Neural cell (in vitro differentiated cells): ENCODE data around the gene SCYL1. TPM values are rescaled to one million over a fixed set of nuclear protein-coding genes. Genes with fewer than 3 reads are reported as not detected.

ENCODE experiments used
- H2AFZ ChIP-seq: fragments of 200-600, 300-800 bp; sonication (generic), shearing (Covaris generic); 2 replicates; pipeline ENCODE4 v1.6.0; 2014; ENCODE audit warnings: low read depth, mild to moderate bottlenecking, antibody characterized with exemption, low read length, moderate library complexity
- H3F3A ChIP-seq: fragments of 200-600 bp; shearing (Covaris generic); 2 replicates; pipeline ENCODE4 v1.6.1; 2016; ENCODE audit warnings: mild to moderate bottlenecking, moderate library complexity, mixed read lengths, antibody characterized with exemption, low read length; ENCODE audit not compliant: insufficient read depth, poor library complexity, severe bottlenecking
- H3K27ac ChIP-seq: fragments of 200-600, 300-800 bp; sonication (generic), shearing (Covaris generic); 2 replicates; pipeline ENCODE4 v1.5.1; 2014; ENCODE audit warnings: mild to moderate bottlenecking, low read length, moderate library complexity
- H3K27me3 ChIP-seq: fragments of 300-800, 200-600 bp; sonication (generic), shearing (Covaris generic); 2 replicates; pipeline ENCODE4 v1.6.0; 2014; ENCODE audit warnings: mild to moderate bottlenecking, low read depth, low read length, moderate library complexity; ENCODE audit not compliant: insufficient read depth
- H3K36me3 ChIP-seq: fragments of 300-800, 200-600 bp; sonication (generic), shearing (Covaris generic); 2 replicates; pipeline ENCODE4 v1.5.1; 2014; ENCODE audit warnings: mild to moderate bottlenecking, antibody characterized with exemption, low read length, moderate library complexity; ENCODE audit not compliant: insufficient read depth
- H3K4me2 ChIP-seq: fragments of 300-800, 200-600 bp; sonication (generic), shearing (Covaris generic); 2 replicates; pipeline ENCODE4 v1.6.0; 2014; ENCODE audit warnings: mild to moderate bottlenecking, low read length
- H3K4me3 ChIP-seq: fragments of 300-800, 200-600 bp; sonication (generic), shearing (Covaris generic); 2 replicates; pipeline ENCODE4 v1.5.1; 2014; ENCODE audit warnings: mild to moderate bottlenecking, low read length, moderate library complexity
- H3K79me2 ChIP-seq: fragments of 200-600 bp; shearing (Covaris generic); replicated peaks from 2 replicates; pipeline ENCODE4 v1.6.0; 2014; ENCODE audit warnings: mild to moderate bottlenecking, low read length, moderate library complexity; ENCODE audit not compliant: insufficient read depth
- H3K9ac ChIP-seq: fragments of 300-800, 200-600 bp; sonication (generic), shearing (Covaris generic); 2 replicates; pipeline ENCODE4 v1.6.1; 2016; ENCODE audit warnings: mild to moderate bottlenecking, low read length, mixed read lengths
- H3K9me2 ChIP-seq: fragments of 200-600 bp; shearing (Covaris generic); 2 replicates; pipeline ENCODE4 v1.6.1; 2016; ENCODE audit warnings: mild to moderate bottlenecking, low read length, mixed read lengths; ENCODE audit not compliant: insufficient read depth
- H3K9me3 ChIP-seq: fragments of 200-600, 300-800 bp; sonication (generic), shearing (Covaris generic); 2 replicates; pipeline ENCODE4 v1.6.1; 2016; ENCODE audit warnings: mild to moderate bottlenecking, mixed run types, low read length, moderate library complexity, mixed read lengths
- H4K20me1 ChIP-seq: fragments of 200-600 bp; shearing (Covaris generic); 2 replicates; pipeline ENCODE4 v1.6.1; 2016; ENCODE audit warnings: mild to moderate bottlenecking, mixed run types; ENCODE audit not compliant: insufficient read depth
- EP300 ChIP-seq: fragments of 450-650 bp; conservative IDR thresholded peaks from 2 replicates; pipeline ENCODE4 v1.6.1; 2014; ENCODE audit warnings: antibody characterized with exemption, mild to moderate bottlenecking, moderate library complexity; ENCODE audit not compliant: poor library complexity, severe bottlenecking
- EZH2 ChIP-seq: fragments of 200-600, 300-800 bp; shearing (Covaris generic), sonication (generic); IDR thresholded peaks from 2 replicates; pipeline ENCODE4 v1.6.1; 2014; ENCODE audit warnings: antibody characterized with exemption, low read length, borderline replicate concordance, mild to moderate bottlenecking; ENCODE audit not compliant: insufficient read depth, poor library complexity, severe bottlenecking
- MXI1 ChIP-seq: fragments of 450-650 bp; conservative IDR thresholded peaks from 2 replicates; pipeline ENCODE4 v1.6.1; 2014; ENCODE audit warnings: antibody characterized with exemption, mild to moderate bottlenecking; ENCODE audit not compliant: poor library complexity, severe bottlenecking
- POLR2AphosphoS5 ChIP-seq: IDR thresholded peaks from 2 replicates; pipeline ENCODE4 v1.6.1; 2012
- RAD21 ChIP-seq: fragments of 450-650 bp; conservative IDR thresholded peaks from 2 replicates; pipeline ENCODE4 v1.6.1; 2014; ENCODE audit warnings: antibody characterized with exemption, mild to moderate bottlenecking, moderate library complexity
- SMC3 ChIP-seq: fragments of 450-650 bp; conservative IDR thresholded peaks from 2 replicates; pipeline ENCODE4 v1.6.1; 2014; ENCODE audit warnings: antibody characterized with exemption, mild to moderate bottlenecking, moderate library complexity; ENCODE audit not compliant: poor library complexity
- TAF1 ChIP-seq: IDR thresholded peaks from 2 replicates; pipeline ENCODE4 v1.6.1; 2012; ENCODE audit warnings: low read depth
- polyA plus RNA-seq: library from polyadenylated mRNA; depleted of rRNA; stranded (reverse); fragments of >200 nt; gene quantifications from 2 replicates; pipeline ENCODE4 v1.2.3, GENCODE V29; 2014
- TF ChIP-seq, protein P1 (sequence below): fragments of 450-650 bp; IDR thresholded peaks from 2 replicates; pipeline ENCODE4 v1.5.1; 2014; ENCODE audit warnings: antibody characterized with exemption, mild to moderate bottlenecking, moderate library complexity; ENCODE audit not compliant: poor library complexity, severe bottlenecking
- TF ChIP-seq, protein P2 (sequence below): IDR thresholded peaks from 2 replicates; pipeline ENCODE4 v1.6.1; 2012; ENCODE audit warnings: borderline replicate concordance

SCYL1 gene
- polyA plus RNA-seq, 1 donor from 2014 or later, result 48.3 TPM

DNA sequence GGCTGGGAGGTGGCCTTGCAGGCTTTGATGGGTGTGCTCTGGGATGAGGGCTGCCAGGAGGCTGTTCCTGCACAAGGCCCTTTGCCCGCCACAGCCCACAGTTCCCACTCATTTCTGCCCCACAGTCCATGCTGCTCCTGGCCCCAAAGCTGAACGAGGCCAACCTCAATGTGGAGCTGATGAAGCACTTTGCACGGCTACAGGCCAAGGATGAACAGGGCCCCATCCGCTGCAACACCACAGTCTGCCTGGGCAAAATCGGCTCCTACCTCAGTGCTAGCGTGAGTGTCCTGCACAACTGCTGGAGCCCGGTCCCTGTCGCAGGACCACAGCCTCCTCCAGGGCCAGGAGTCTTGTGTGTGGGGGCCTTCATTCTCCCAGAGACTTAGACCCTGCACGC lies 10.2 kb downstream of the SCYL1 start:
- Histone ChIP-seq H3F3A (no peaks in the 10 kb centered on the region), H3K4me2 (no peak overlapping the region), H3K9ac (no peak overlapping the region), H3K9me2 (no peaks in the 10 kb centered on the region), H3K36me3 (no peaks in the 10 kb centered on the region), H3K27ac (no peak overlapping the region), H4K20me1 (peaks cover 6% of the 10 kb centered on the region), H3K9me3 (no peaks in the 10 kb centered on the region), H3K27me3 (peaks cover 25% of the 10 kb centered on the region), H2AFZ (no peak overlapping the region), H3K79me2 (no peaks in the 10 kb centered on the region), H3K4me3 (no peak overlapping the region)
- TF ChIP-seq, protein P1, sequence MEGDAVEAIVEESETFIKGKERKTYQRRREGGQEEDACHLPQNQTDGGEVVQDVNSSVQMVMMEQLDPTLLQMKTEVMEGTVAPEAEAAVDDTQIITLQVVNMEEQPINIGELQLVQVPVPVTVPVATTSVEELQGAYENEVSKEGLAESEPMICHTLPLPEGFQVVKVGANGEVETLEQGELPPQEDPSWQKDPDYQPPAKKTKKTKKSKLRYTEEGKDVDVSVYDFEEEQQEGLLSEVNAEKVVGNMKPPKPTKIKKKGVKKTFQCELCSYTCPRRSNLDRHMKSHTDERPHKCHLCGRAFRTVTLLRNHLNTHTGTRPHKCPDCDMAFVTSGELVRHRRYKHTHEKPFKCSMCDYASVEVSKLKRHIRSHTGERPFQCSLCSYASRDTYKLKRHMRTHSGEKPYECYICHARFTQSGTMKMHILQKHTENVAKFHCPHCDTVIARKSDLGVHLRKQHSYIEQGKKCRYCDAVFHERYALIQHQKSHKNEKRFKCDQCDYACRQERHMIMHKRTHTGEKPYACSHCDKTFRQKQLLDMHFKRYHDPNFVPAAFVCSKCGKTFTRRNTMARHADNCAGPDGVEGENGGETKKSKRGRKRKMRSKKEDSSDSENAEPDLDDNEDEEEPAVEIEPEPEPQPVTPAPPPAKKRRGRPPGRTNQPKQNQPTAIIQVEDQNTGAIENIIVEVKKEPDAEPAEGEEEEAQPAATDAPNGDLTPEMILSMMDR, result no peak

DNA sequence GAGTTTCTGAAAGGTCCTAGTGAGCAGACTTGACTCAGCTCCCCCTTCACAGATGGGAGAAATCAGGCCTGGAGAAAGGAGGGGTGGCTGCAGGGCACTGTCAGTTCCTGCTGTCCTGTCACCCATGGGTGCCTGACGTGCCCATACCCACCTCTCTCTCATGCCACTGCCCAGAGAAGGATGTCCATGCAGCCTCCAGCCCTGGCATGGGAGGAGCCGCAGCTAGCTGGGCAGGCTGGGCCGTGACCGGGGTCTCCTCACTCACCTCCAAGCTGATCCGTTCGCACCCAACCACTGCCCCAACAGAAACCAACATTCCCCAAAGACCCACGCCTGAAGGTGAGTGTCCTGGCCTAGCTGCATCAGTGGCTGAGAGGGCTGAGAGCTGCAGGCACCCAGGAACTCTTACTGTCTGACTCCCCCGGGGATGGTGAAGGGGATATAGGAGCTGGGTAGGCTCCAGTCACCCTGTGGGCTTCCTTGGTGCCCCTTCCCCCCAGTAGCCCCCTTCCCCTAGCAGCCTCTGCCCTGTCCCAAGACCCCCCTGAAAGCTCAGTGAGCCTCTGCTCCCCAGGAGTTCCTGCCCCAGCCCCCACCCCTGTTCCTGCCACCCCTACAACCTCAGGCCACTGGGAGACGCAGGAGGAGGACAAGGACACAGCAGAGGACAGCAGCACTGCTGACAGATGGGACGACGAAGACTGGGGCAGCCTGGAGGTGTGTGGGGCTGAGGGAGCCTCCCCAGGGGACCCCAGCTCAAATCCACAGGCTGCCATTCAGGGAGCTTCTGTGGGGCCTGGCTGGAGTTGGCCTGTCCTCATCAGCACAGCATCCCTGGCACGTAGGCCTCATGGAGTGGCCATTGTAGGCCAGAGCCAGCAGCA lies 11.8 kb downstream of the SCYL1 start:
- Histone ChIP-seq H3F3A (no peaks in the 10 kb centered on the region), H3K27me3 (peaks cover 40% of the 10 kb centered on the region), H3K79me2 (no peaks in the 10 kb centered on the region), H4K20me1 (peaks cover 6% of the 10 kb centered on the region), H3K27ac (no peak overlapping the region), H3K9me3 (no peaks in the 10 kb centered on the region), H3K9ac (no peak overlapping the region), H2AFZ (no peak overlapping the region), H3K36me3 (no peaks in the 10 kb centered on the region), H3K9me2 (no peaks in the 10 kb centered on the region), H3K4me3 (no peak overlapping the region), H3K4me2 (no peak overlapping the region)
- TF ChIP-seq TAF1 (no peak), POLR2AphosphoS5 (no peak), RAD21 (no peak), EP300 (no peak), SMC3 (no peak), EZH2 (no peak), MXI1 (no peak)
- TF ChIP-seq, protein P2, sequence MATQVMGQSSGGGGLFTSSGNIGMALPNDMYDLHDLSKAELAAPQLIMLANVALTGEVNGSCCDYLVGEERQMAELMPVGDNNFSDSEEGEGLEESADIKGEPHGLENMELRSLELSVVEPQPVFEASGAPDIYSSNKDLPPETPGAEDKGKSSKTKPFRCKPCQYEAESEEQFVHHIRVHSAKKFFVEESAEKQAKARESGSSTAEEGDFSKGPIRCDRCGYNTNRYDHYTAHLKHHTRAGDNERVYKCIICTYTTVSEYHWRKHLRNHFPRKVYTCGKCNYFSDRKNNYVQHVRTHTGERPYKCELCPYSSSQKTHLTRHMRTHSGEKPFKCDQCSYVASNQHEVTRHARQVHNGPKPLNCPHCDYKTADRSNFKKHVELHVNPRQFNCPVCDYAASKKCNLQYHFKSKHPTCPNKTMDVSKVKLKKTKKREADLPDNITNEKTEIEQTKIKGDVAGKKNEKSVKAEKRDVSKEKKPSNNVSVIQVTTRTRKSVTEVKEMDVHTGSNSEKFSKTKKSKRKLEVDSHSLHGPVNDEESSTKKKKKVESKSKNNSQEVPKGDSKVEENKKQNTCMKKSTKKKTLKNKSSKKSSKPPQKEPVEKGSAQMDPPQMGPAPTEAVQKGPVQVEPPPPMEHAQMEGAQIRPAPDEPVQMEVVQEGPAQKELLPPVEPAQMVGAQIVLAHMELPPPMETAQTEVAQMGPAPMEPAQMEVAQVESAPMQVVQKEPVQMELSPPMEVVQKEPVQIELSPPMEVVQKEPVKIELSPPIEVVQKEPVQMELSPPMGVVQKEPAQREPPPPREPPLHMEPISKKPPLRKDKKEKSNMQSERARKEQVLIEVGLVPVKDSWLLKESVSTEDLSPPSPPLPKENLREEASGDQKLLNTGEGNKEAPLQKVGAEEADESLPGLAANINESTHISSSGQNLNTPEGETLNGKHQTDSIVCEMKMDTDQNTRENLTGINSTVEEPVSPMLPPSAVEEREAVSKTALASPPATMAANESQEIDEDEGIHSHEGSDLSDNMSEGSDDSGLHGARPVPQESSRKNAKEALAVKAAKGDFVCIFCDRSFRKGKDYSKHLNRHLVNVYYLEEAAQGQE, result no peak
- TF ChIP-seq, protein P1, result no peak
